ENCODE data around the gene MAGEA6.
"Not testable (repeated sequence)": the region's sequence is repeated elsewhere in the genome, so short reads cannot be mapped to it uniquely, and the experiment has no call there.

DNA sequence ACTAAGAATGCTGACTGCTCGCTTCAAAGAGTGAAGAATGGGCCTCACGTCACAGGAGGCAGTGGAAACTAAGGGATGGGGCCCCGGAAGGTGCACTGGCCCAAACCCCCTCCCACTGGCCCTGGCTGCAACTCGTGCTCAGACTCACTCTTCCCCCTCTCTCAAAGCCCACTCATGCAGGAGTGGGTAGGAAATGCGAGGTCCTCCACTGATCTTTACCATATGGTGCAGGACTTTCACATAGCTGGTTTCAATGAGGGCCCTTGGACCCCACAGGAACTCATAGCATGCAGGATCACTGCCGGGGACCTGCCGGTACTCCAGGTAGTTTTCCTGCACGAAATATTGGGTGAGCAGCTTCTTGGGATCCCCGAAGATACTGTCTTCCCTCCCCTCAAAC, 2.9 kb downstream of the MAGEA6 start:
- TF ChIP-seq, protein P1, sequence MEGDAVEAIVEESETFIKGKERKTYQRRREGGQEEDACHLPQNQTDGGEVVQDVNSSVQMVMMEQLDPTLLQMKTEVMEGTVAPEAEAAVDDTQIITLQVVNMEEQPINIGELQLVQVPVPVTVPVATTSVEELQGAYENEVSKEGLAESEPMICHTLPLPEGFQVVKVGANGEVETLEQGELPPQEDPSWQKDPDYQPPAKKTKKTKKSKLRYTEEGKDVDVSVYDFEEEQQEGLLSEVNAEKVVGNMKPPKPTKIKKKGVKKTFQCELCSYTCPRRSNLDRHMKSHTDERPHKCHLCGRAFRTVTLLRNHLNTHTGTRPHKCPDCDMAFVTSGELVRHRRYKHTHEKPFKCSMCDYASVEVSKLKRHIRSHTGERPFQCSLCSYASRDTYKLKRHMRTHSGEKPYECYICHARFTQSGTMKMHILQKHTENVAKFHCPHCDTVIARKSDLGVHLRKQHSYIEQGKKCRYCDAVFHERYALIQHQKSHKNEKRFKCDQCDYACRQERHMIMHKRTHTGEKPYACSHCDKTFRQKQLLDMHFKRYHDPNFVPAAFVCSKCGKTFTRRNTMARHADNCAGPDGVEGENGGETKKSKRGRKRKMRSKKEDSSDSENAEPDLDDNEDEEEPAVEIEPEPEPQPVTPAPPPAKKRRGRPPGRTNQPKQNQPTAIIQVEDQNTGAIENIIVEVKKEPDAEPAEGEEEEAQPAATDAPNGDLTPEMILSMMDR (IDR thresholded peaks at IDR 0.05; ENCODE audit: poor library complexity) = not testable (repeated sequence)
- not testable (repeated sequence) for TF ChIP-seq EZH2phosphoT487 (IDR thresholded peaks at IDR 0.05; ENCODE audit: low read depth, severe bottlenecking, unreplicated experiment); EZH2 (IDR thresholded peaks at IDR 0.05; ENCODE audit: borderline replicate concordance)

Data from hepatocyte (in vitro differentiated cells).